HG03060 (cell line): ENCODE data around the gene GRIA1.
"Not testable (repeated sequence)": the region's sequence is repeated elsewhere in the genome, so short reads cannot be mapped to it uniquely, and the experiment has no call there.

Experiments used
- ATAC-seq: cut with Tn5 transposase; IDR thresholded peaks from one replicate; pipeline ENCODE4 v1.9.1; 2021; ENCODE audit warnings: low read depth, moderate number of reproducible peaks; ENCODE audit not compliant: unreplicated experiment

The GRIA1 gene

GRCh38 chr5:153707626-153708025, 217.2 kb downstream of the GRIA1 start:
- ATAC-seq, result no peak

GRCh38 chr5:153711755-153712154, 221.3 kb downstream of the GRIA1 start:
- ATAC-seq, result no peak

GRCh38 chr5:153712946-153713345, 222.5 kb downstream of the GRIA1 start:
- ATAC-seq, result no peak

- ATAC-seq, result no peak
These were observed 223.5 kb downstream of the GRIA1 start for GRCh38 chr5:153713943-153714342.

GRCh38 chr5:153714798-153715197, 224.3 kb downstream of the GRIA1 start:
- ATAC-seq, result no peak

- no peak for ATAC-seq
These were observed 226.8 kb downstream of the GRIA1 start for GRCh38 chr5:153717287-153717686.

- ATAC-seq, result no peak
These were observed 228.2 kb downstream of the GRIA1 start for GRCh38 chr5:153718713-153719112.

- no peak for ATAC-seq
These were observed 228.9 kb downstream of the GRIA1 start for GRCh38 chr5:153719324-153719723.

- not testable (repeated sequence) for ATAC-seq
These were observed 232.6 kb downstream of the GRIA1 start for GRCh38 chr5:153723022-153723610.

- no peak for ATAC-seq
These were observed 251.6 kb downstream of the GRIA1 start for GRCh38 chr5:153742060-153742459.

- no peak for ATAC-seq
These were observed 254.3 kb downstream of the GRIA1 start for GRCh38 chr5:153744751-153745150.

- ATAC-seq, result no peak
These were observed 255.4 kb downstream of the GRIA1 start for GRCh38 chr5:153745778-153746395.

- ATAC-seq, result no peak
These were observed 256.0 kb downstream of the GRIA1 start for GRCh38 chr5:153746440-153746839.

GRCh38 chr5:153748823-153749222, 258.4 kb downstream of the GRIA1 start:
- ATAC-seq, result no peak

- no peak for ATAC-seq
These were observed 259.5 kb downstream of the GRIA1 start for GRCh38 chr5:153749960-153750359.

- ATAC-seq, result no peak
These were observed 260.8 kb downstream of the GRIA1 start for GRCh38 chr5:153751251-153751650.

- ATAC-seq, result no peak
These were observed 262.4 kb downstream of the GRIA1 start for GRCh38 chr5:153752890-153753289.

GRCh38 chr5:153753645-153754432, 263.4 kb downstream of the GRIA1 start:
- no peak for ATAC-seq

- no peak for ATAC-seq
These were observed 265.5 kb downstream of the GRIA1 start for GRCh38 chr5:153755913-153756500.

- no peak for ATAC-seq
These were observed 266.1 kb downstream of the GRIA1 start for GRCh38 chr5:153756540-153756939.

GRCh38 chr5:153765987-153766386, 275.5 kb downstream of the GRIA1 start:
- no peak for ATAC-seq
